AG04450 (cell line): Measurements from ENCODE around the gene METTL5. TPM values are rescaled to one million over a fixed set of nuclear protein-coding genes. Genes with fewer than 3 reads are reported as not detected.
"Not testable (repeated sequence)": the region's sequence is repeated elsewhere in the genome, so short reads cannot be mapped to it uniquely, and the experiment has no call there.

Experiments
- CTCF ChIA-PET: fragments of 300-600, 350-600 bp; formaldehyde crosslinking; extraction: SDS; loops from one replicate; lab custom pipeline; 2022; ENCODE audit warnings: antibody characterized with exemption, inconsistent platforms; lab: Charles Lee
- POLR2A ChIA-PET: fragments of 350-600 bp; formaldehyde crosslinking; extraction: SDS; loops from one replicate; lab custom pipeline; 2021; ENCODE audit warnings: antibody characterized with exemption, inconsistent platforms; lab: Yijun Ruan, JAX
- DNase-seq: peaks from one replicate; pipeline ENCODE4 v3.0.0-alpha.2; 2011; ENCODE audit warnings: low read depth, low spot score
- H3K27ac ChIP-seq: one replicate; pipeline ENCODE4 v1.5.1; 2012; ENCODE audit warnings: low read depth, low read length, control low read depth
- H3K27me3 ChIP-seq: one replicate; pipeline ENCODE4 v1.6.0; 2012; ENCODE audit warnings: low read length; ENCODE audit not compliant: control insufficient read depth, insufficient read depth
- H3K4me3 ChIP-seq: 2 replicates; pipeline ENCODE4 v1.5.1; 2011; ENCODE audit warnings: mild to moderate bottlenecking, low read depth, low read length, control low read depth
- H3K9me3 ChIP-seq: 2 replicates; pipeline ENCODE4 v1.5.1; 2012; ENCODE audit warnings: low read length; ENCODE audit not compliant: control insufficient read depth, insufficient read depth
- polyA minus RNA-seq: library from RNA; depleted of rRNA, polyadenylated mRNA; stranded (reverse); fragments of >200 nt; gene quantifications from 2 replicates; pipeline ENCODE4 v1.2.3, GENCODE V29; 2011; rRNA and poly(A)+ RNA removed
- polyA plus RNA-seq: library from polyadenylated mRNA; depleted of rRNA; stranded (reverse); fragments of >200 nt; gene quantifications from 2 replicates; pipeline ENCODE4 v1.2.3, GENCODE V29; 2011; rRNA removed
- TF ChIP-seq, protein P1 (sequence below): IDR thresholded peaks from 2 replicates; pipeline ENCODE4 v1.5.1; 2011; ENCODE audit warnings: low read depth, low read length, control low read depth, inconsistent platforms

METTL5 gene
- polyA plus RNA-seq (34.3 and 45.0 TPM in 2 replicates), polyA minus RNA-seq (7.2 and 13.7 TPM in 2 replicates)

DNA sequence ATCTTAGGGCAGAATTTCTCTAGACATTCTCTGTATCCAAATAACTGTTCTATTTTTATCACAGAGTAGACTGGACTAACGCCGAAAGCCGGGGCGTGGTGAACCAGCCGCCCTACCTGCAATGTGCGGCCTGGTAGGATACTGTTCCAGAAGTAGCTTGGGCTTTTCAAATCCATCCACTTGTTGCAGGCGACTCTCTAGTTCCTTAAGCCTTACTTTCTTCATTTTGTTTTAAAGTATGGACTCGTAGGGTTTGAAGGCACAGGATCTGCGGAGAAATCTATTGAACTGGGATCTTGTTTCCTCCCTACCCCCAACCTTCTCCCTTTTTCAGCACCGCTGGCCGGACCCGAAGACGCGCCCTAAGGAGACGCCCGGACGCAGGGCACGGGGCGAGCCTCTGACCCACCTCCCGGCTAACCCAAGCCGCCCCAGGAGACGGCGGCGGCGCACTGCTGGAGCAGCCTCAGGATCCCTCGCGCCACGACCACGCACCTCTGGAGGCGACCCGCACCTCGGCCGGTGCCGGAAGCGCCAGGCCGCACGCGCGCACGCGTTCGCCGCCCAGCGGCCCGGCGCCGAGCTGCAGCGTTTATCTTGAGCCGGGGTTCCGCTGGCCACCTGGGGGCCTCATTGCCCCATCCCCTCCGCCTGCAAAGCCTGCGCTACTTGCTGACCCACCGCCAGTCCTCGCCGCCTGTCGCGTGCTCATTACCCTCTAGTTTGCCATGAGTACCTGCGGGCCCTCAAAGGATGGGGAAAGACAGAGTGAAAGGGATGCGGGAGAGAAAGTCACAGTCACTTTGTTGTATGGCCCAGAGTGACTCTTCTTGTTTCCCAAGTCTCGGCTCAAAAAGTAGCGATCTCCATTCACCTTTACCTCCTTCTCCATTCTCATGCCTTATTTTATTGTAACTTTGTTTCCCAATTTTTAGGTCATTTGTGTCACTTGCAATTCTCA, at the start of gene METTL5:
METTL5 (minus strand) TSS at position 533 of the 961 bp plus-strand sequence; CDS start at position 225, 308 bp downstream.
- H3K27me3 ChIP-seq: no peaks in the 10 kb centered on the region
- H3K9me3 ChIP-seq: no peaks in the 10 kb centered on the region
- peak; percentile 34 for DNase-seq
- H3K27ac ChIP-seq: peak within 1 kb of the TSS; percentile 31
- TF ChIP-seq, protein P1, sequence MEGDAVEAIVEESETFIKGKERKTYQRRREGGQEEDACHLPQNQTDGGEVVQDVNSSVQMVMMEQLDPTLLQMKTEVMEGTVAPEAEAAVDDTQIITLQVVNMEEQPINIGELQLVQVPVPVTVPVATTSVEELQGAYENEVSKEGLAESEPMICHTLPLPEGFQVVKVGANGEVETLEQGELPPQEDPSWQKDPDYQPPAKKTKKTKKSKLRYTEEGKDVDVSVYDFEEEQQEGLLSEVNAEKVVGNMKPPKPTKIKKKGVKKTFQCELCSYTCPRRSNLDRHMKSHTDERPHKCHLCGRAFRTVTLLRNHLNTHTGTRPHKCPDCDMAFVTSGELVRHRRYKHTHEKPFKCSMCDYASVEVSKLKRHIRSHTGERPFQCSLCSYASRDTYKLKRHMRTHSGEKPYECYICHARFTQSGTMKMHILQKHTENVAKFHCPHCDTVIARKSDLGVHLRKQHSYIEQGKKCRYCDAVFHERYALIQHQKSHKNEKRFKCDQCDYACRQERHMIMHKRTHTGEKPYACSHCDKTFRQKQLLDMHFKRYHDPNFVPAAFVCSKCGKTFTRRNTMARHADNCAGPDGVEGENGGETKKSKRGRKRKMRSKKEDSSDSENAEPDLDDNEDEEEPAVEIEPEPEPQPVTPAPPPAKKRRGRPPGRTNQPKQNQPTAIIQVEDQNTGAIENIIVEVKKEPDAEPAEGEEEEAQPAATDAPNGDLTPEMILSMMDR: peak; percentile 79
- POLR2A ChIA-PET: interaction anchor here (0.6 to 1.0 kb wide), 2 partner anchors 9 to 104 kb away, joined by 3 read pairs; no protein-coding TSS in a partner anchor
- H3K4me3 ChIP-seq: peak within 1 kb of the TSS; percentile 82
- CTCF ChIA-PET: interaction anchor here (0.7 to 4.0 kb wide), 18 partner anchors 9 to 372 kb away, joined by 3 to 27 read pairs (median 4); no protein-coding TSS in a partner anchor

DNA sequence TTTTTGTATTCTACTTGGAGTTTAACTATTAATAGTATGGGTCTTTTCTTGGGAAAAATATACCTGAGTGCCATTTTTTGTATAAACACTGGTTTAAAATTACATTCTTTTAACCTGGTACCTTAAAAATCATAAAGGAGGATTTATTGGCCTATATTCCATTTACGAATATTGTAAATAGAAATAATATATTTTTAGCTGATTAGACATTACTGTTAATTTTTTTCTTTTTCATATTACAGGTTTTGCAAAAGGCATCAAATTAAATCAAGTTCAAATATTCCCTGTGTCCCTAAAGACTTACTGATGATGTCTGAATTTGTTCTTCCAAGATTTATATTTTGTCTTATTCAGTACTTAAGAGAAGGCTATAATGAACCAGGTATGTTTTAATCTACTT, 47.3 kb upstream of the METTL5 start:
- TF ChIP-seq, protein P1: no peak
- CTCF ChIA-PET: interaction anchor here (0.6 kb wide), 1 partner anchor 10 kb away, joined by 3 read pairs; no protein-coding TSS in a partner anchor
- Histone ChIP-seq H3K27me3 (no peaks in the 10 kb centered on the region), H3K9me3 (peaks cover 3% of the 10 kb centered on the region; the same call in 1 of the 2 replicates), H3K4me3 (no peak overlapping the region), H3K27ac (no peak overlapping the region)
- POLR2A ChIA-PET: interaction anchor here (0.7 kb wide), 1 partner anchor 70 kb away, joined by 3 read pairs; no protein-coding TSS in a partner anchor
- no peak for DNase-seq

DNA sequence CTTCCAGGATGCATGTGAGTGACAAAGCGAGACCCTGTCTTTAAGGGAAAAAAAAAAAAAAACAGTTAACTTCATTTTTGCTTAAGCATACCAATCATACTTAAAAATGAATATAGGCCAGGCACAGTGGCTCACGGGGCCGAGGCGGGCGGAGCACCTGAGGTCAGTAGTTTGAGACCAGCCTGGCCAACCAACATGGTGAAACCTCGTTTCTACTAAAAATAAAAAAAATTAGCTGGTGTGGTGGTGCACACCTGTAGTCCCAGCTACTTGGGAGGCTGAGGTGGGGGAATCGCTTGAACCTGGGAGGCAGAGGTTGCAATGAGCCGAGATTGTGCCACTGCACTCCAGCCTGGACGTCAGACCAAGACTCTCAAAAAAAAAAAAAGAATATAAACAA, 46.7 kb upstream of the METTL5 start:
- CTCF ChIA-PET: interaction anchor here (0.7 kb wide), 1 partner anchor 351 kb away, joined by 3 read pairs; no protein-coding TSS in a partner anchor
- H3K4me3 ChIP-seq, H3K27me3 ChIP-seq, H3K9me3 ChIP-seq, DNase-seq, H3K27ac ChIP-seq: not testable (repeated sequence)
- POLR2A ChIA-PET: interaction anchor here (0.6 kb wide), 1 partner anchor 43 kb away, joined by 6 read pairs; no protein-coding TSS in a partner anchor

DNA sequence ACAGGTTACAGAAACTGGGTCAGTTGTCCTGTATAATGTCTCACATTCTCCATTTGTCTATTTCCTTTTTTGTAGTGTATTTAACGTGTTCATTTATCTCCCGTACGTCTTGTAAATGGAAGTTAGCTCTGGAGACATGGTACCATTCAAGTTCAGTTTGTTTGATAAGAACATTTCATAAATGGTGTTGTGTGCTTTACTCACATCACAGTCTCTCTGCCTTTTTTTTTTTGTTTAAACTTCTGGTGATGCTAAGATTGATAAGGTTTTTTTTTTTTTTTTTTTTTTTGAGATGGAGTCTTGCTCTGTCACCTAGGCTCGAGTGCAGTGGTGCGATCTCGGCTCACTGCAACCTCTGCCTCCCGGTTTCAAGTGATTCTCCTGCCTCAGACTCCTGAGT, 44.2 kb upstream of the METTL5 start:
- H3K4me3 ChIP-seq: no peak overlapping the region
- no peak overlapping the region for H3K27ac ChIP-seq
- CTCF ChIA-PET: no interaction called here
- TF ChIP-seq, protein P1: no peak
- DNase-seq: no peak
- POLR2A ChIA-PET: no interaction called here
- H3K27me3 ChIP-seq: no peaks in the 10 kb centered on the region
- H3K9me3 ChIP-seq: peaks cover 3% of the 10 kb centered on the region; the same call in 1 of the 2 replicates

DNA sequence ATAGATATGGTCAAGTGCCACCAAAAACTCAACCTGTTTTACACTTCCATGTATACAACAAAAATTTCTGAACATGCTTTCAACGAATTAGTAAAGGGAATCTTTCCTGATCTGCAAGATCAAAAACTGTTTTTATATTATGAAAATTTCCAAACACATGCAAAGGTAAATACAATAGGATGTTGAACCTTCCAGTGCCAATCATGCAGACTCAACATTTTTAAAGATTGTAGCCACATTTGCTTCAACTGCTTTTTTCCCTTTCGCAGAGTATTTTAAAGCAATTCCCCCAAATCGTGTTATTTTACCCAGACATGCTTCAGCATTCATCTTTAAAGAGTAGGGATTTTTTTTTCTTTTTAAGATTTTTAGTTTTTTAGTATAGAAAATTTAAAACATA, 42.9 kb upstream of the METTL5 start:
- H3K9me3 ChIP-seq: peaks cover 3% of the 10 kb centered on the region; the same call in 1 of the 2 replicates
- POLR2A ChIA-PET: no interaction called here
- H3K4me3 ChIP-seq: no peak overlapping the region
- no peak overlapping the region for H3K27ac ChIP-seq
- TF ChIP-seq, protein P1: no peak
- no peaks in the 10 kb centered on the region for H3K27me3 ChIP-seq
- no peak for DNase-seq
- CTCF ChIA-PET: interaction anchor here (0.7 kb wide), 1 partner anchor 61 kb away, joined by 3 read pairs; no protein-coding TSS in a partner anchor

DNA sequence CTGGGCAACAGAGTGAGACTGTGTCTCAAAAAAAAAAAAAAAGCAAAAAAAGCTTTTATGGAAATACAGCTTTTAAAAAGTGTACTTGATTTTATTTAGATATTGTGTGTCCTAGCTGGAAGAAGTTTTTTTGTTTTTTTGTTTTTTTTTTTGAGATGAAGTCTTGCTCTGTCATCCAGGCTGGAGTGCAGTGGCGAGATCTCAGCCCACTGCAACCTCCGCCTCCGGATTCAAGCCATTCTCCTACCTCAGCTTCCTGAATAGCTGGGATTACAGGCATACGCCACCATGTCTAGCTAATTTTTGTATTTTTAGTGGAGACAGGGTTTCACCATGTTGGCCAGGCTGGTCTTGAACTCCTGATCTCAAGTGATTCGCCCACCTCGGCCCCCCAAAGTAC, 41.5 kb upstream of the METTL5 start:
- H3K9me3 ChIP-seq, DNase-seq, H3K27me3 ChIP-seq, H3K27ac ChIP-seq, H3K4me3 ChIP-seq, POLR2A ChIA-PET: not testable (repeated sequence)
- CTCF ChIA-PET: interaction anchor here (0.7 to 1.6 kb wide), 2 partner anchors 12 to 338 kb away, joined by 3 to 7 read pairs; no protein-coding TSS in a partner anchor
